Activated naive CD4-positive, alpha-beta T cell (primary cell): ENCODE results near the gene ONECUT2.

ENCODE experiments used
- DNase-seq, 4 experiments: peaks; one replicate each; lab custom pipeline; 2025; lab: John Stamatoyannopoulos, UW

ONECUT2 gene

GRCh38 chr18:57529151-57529550 lies 94.0 kb downstream of the ONECUT2 start:
- no peak for DNase-seq

DNA sequence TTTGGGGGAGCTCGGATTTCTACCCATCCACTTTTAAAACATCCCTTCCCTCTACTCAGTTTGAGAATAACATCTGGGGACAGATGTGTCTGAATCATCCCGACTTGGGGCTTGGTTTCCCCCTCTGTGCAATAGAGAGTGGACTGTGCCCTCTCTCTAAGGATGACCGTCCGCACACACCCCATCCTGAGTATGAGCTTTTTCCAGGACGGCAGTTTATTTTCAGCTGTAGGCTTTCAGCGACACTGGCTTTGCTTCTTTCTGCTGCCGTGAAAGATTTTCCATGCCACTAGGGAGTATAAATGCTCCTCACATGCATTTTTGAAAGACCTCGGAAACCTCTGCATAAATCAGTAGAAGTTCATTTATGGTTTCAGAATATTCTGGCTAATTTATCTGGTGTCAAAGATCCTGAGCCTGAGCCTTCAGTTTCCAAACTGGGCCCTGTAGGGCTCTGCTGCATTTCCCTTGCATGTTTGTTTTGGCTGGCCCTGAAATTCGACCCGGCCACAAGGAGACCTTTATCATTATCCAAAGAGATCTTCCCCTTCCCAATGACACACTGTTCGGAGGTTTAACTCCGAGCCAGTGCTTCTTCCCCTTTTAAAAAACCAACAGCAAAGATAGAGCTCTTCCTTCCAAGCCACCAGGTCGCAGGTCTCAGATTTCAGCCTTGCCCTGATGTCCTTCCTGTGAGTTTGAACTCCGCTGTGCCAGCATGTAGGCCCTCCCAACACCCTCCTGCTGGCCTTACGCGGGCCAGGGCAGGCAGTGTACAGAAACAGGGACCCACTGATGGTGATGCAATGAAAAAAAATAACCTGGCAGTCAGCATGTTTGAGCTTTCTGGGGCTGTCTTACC lies 98.1 kb downstream of the ONECUT2 start:
- no peak for DNase-seq

DNA sequence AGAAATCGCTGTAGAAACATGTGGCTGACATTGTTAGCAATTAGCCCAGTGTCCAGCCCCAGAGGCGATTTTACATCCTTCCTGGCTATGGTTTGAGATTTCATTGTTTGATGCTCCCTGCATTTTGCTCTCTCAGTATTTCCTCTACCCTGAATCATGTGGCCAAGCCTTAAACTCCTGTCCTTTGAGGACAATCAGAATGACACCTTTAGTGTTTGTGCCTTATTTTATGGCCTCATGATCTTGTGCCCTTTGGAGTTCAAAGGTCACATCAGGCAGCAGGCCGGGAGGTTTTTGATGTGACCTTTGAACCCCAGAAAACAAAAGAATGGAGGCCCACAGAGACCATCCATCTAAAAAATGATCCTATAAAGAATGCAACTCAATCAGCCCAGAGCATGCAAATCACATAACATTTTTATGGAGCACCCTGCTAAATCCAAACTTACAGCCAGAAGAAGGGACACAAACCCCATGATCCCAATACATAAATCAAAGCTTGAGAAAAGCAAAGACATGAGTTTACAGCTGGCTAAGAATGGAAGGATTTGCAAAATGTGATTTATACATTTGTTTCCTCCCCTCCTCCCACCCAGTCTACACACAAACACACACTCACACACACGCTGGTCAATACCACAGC lies 98.8 kb downstream of the ONECUT2 start:
- no peak for DNase-seq

GRCh38 chr18:57534511-57534909 lies 99.3 kb downstream of the ONECUT2 start:
- DNase-seq = no peak

- no peak for DNase-seq
Measured at GRCh38 chr18:57538614-57539013, 103.4 kb downstream of the ONECUT2 start.

GRCh38 chr18:57539702-57540101 lies 104.5 kb downstream of the ONECUT2 start:
- no peak for DNase-seq
